H9 (cell line): ENCODE results near the gene PCDH9. TPM values are rescaled to one million over a fixed set of nuclear protein-coding genes. Genes with fewer than 3 reads are reported as not detected.

ENCODE experiments used
- DNase-seq: peaks from one replicate; pipeline ENCODE4 v3.0.0-alpha.2; 2017
- H2AFZ ChIP-seq: one replicate; pipeline ENCODE4 v1.6.1; 2013; ENCODE audit warnings: mild to moderate bottlenecking, low read length, control low read depth, moderate library complexity
- H2AK5ac ChIP-seq: 2 replicates; pipeline ENCODE4 v1.6.1; 2013; ENCODE audit warnings: low read length, control low read depth, mixed read lengths; ENCODE audit not compliant: insufficient read length
- H2BK120ac ChIP-seq: one replicate; pipeline ENCODE4 v1.6.1; 2013; ENCODE audit warnings: low read depth, mild to moderate bottlenecking, low read length, control low read depth, inconsistent platforms; ENCODE audit not compliant: poor library complexity, severe bottlenecking
- H2BK12ac ChIP-seq: 2 replicates; pipeline ENCODE4 v1.6.1; 2013; ENCODE audit warnings: low read length, control low read depth, mixed read lengths, low read depth; ENCODE audit not compliant: insufficient read length
- H2BK15ac ChIP-seq: 2 replicates; pipeline ENCODE4 v1.6.1; 2013; ENCODE audit warnings: low read depth, low read length, control low read depth
- H2BK20ac ChIP-seq: one replicate; pipeline ENCODE4 v1.6.1; 2013; ENCODE audit warnings: low read depth, mild to moderate bottlenecking, low read length, control low read depth, inconsistent platforms; ENCODE audit not compliant: poor library complexity, severe bottlenecking
- H2BK5ac ChIP-seq: 2 replicates; pipeline ENCODE4 v1.6.1; 2013; ENCODE audit warnings: low read length, control low read depth, mixed read lengths; ENCODE audit not compliant: insufficient read length
- H3K14ac ChIP-seq: 2 replicates; pipeline ENCODE4 v1.6.1; 2013; ENCODE audit warnings: low read length, control low read depth; ENCODE audit not compliant: insufficient read depth
- H3K18ac ChIP-seq: 2 replicates; pipeline ENCODE4 v1.6.1; 2013; ENCODE audit warnings: low read depth, mild to moderate bottlenecking, mixed read lengths, low read length, control low read depth; ENCODE audit not compliant: insufficient read length
- H3K23ac ChIP-seq: 2 replicates; pipeline ENCODE4 v1.6.1; 2013; ENCODE audit warnings: low read length, control low read depth, mixed read lengths, low read depth; ENCODE audit not compliant: insufficient read length
- H3K23me2 ChIP-seq: 2 replicates; pipeline ENCODE4 v1.6.1; 2013; ENCODE audit warnings: low read depth, mild to moderate bottlenecking, mixed read lengths, low read length, control low read depth; ENCODE audit not compliant: insufficient read length, poor library complexity, severe bottlenecking
- H3K27ac ChIP-seq: 2 replicates; pipeline ENCODE4 v1.5.1; 2013; ENCODE audit warnings: low read length, control low read depth, mixed read lengths, low read depth; ENCODE audit not compliant: insufficient read length
- H3K27me3 ChIP-seq: 2 replicates; pipeline ENCODE4 v1.6.1; 2013; ENCODE audit warnings: low read length, control low read depth, inconsistent platforms; ENCODE audit not compliant: insufficient read depth
- H3K4ac ChIP-seq: 2 replicates; pipeline ENCODE4 v1.6.1; 2013; ENCODE audit warnings: low read depth, mild to moderate bottlenecking, control low read depth, inconsistent platforms, low read length, moderate library complexity
- H3K4me1 ChIP-seq: 2 replicates; pipeline ENCODE4 v1.6.1; 2013; ENCODE audit warnings: low read length, control low read depth, inconsistent platforms; ENCODE audit not compliant: insufficient read depth
- H3K4me2 ChIP-seq: 2 replicates; pipeline ENCODE4 v1.6.1; 2013; ENCODE audit warnings: low read length, control low read depth, mixed read lengths; ENCODE audit not compliant: insufficient read length, insufficient read depth
- H3K56ac ChIP-seq: 2 replicates; pipeline ENCODE4 v1.6.1; 2013; ENCODE audit warnings: low read depth, mild to moderate bottlenecking, mixed read lengths, low read length, control low read depth; ENCODE audit not compliant: insufficient read length
- H3K79me1 ChIP-seq: 2 replicates; pipeline ENCODE4 v1.6.1; 2013; ENCODE audit warnings: low read depth, mild to moderate bottlenecking, moderate library complexity, low read length, control low read depth, inconsistent platforms; ENCODE audit not compliant: insufficient read depth, poor library complexity, severe bottlenecking
- H3K79me2 ChIP-seq: 2 replicates; pipeline ENCODE4 v1.6.1; 2013; ENCODE audit warnings: low read length, control low read depth, inconsistent platforms; ENCODE audit not compliant: insufficient read depth
- H3K9ac ChIP-seq: 2 replicates; pipeline ENCODE4 v1.6.1; 2013; ENCODE audit warnings: low read length, control low read depth, mixed read lengths; ENCODE audit not compliant: insufficient read length; ENCODE audit errors: extremely low read depth
- H3K9me3 ChIP-seq: one replicate; pipeline ENCODE4 v1.6.1; 2013; ENCODE audit warnings: low read depth, low read length, inconsistent platforms; ENCODE audit not compliant: control insufficient read depth
- H3T11ph ChIP-seq: one replicate; pipeline ENCODE4 v1.6.1; 2013; ENCODE audit warnings: mild to moderate bottlenecking, low read length, control low read depth, inconsistent platforms
- H4K20me1 ChIP-seq: one replicate; pipeline ENCODE4 v1.6.1; 2013; ENCODE audit not compliant: control insufficient read depth, insufficient read length, insufficient read depth
- H4K5ac ChIP-seq: 2 replicates; pipeline ENCODE4 v1.6.1; 2013; ENCODE audit warnings: low read depth, mild to moderate bottlenecking, mixed read lengths, low read length, control low read depth; ENCODE audit not compliant: insufficient read length
- H4K8ac ChIP-seq: replicated peaks from 2 replicates; pipeline ENCODE4 v1.6.1; 2013; ENCODE audit warnings: low read length, control low read depth, mixed read lengths, low read depth; ENCODE audit not compliant: insufficient read length
- H4K91ac ChIP-seq: 2 replicates; pipeline ENCODE4 v1.6.1; 2013; ENCODE audit warnings: low read depth, mild to moderate bottlenecking, moderate library complexity, mixed read lengths, low read length, control low read depth; ENCODE audit not compliant: insufficient read length
- H3K27ac Mint-ChIP-seq, 3 experiments: 2 replicates in 2 of 3; 3 replicates in 1 of 3; pipeline ENCODE4 v1.8.0; 2020 to 2021; ENCODE audit warnings: mixed read lengths in 3 of 3, mild to moderate bottlenecking in 1 of 3, moderate library complexity in 1 of 3
- H3K27me3 Mint-ChIP-seq: 2 replicates; pipeline ENCODE4 v1.8.0; 2021; ENCODE audit warnings: low read depth, mild to moderate bottlenecking, moderate library complexity, mixed read lengths
- H3K36me3 Mint-ChIP-seq, 3 experiments: 2 replicates in 2 of 3; 3 replicates in 1 of 3; pipeline ENCODE4 v1.8.0; 2020 to 2021; ENCODE audit warnings: low read depth in 3 of 3, mixed read lengths in 3 of 3; ENCODE audit not compliant: insufficient read depth in 1 of 3
- H3K4me1 Mint-ChIP-seq, 2 experiments: 2 replicates each; pipeline ENCODE4 v1.8.0; 2020; ENCODE audit warnings: mixed read lengths in 2 of 2
- H3K4me3 Mint-ChIP-seq, 2 experiments: 2 replicates in 1 of 2; 3 replicates in 1 of 2; pipeline ENCODE4 v1.8.0; 2020 to 2021; ENCODE audit warnings: mild to moderate bottlenecking in 2 of 2, mixed read lengths in 2 of 2, moderate library complexity in 1 of 2
- H3K9me3 Mint-ChIP-seq, 2 experiments: 2 replicates in 1 of 2; 3 replicates in 1 of 2; pipeline ENCODE4 v1.8.0; 2020; ENCODE audit warnings: mild to moderate bottlenecking in 2 of 2, mixed read lengths in 2 of 2, moderate library complexity in 1 of 2
- CTCF ChIP-seq: fragments of 200-600 bp; sonication (generic); conservative IDR thresholded peaks from 3 replicates; pipeline ENCODE4 v1.8.0; 2021; ENCODE audit warnings: antibody characterized with exemption, mild to moderate bottlenecking
- WGBS: extraction: QIAGEN DNeasy Blood & Tissue Kit; methylation state at CpG from one replicate; pipeline ENCODE4 v1.1.7; 2013; ENCODE audit warnings: missing lambda C conversion rate, low lambda C conversion rate, mixed read lengths; ENCODE audit not compliant: insufficient read length; ENCODE audit errors: extremely low coverage; 5-methylcytosine and 5-hydroxymethylcytosine counted together
- total RNA-seq: library from RNA; stranded (reverse); gene quantifications from 2 replicates; pipeline ENCODE4 v1.2.1, GENCODE V29; 2021

The PCDH9 gene
- total RNA-seq, 1 experiment from 2014 or later: 0.11 TPM

GRCh38 chr13:66911411-66911939 is 318.7 kb downstream of the PCDH9 start:
- Mint-ChIP-seq H3K27ac (no peak overlapping the region), H3K9me3 (no peaks in the 10 kb centered on the region), H3K36me3 (no peaks in the 10 kb centered on the region), H3K4me1 (no peaks in the 10 kb centered on the region; a peak in 1 of 4 replicates), H3K4me3 (no peak overlapping the region), H3K27me3 (no peaks in the 10 kb centered on the region)
- no peaks in the 10 kb centered on the region for H3K9me3 ChIP-seq
- no peak overlapping the region for H3K18ac ChIP-seq
- no peak overlapping the region for H3K14ac ChIP-seq
- no peak overlapping the region for H3K27ac ChIP-seq
- no peak overlapping the region for H3K23ac ChIP-seq
- H3K4me2 ChIP-seq: no peak overlapping the region
- no peak overlapping the region for H3K9ac ChIP-seq
- no peak overlapping the region for H3T11ph ChIP-seq
- H2BK15ac ChIP-seq: no peak overlapping the region
- H2BK120ac ChIP-seq: no peak overlapping the region
- H3K56ac ChIP-seq: no peak overlapping the region
- H3K23me2 ChIP-seq: no peaks in the 10 kb centered on the region
- no peak overlapping the region for H2BK20ac ChIP-seq
- H3K4me1 ChIP-seq: no peaks in the 10 kb centered on the region
- H2AK5ac ChIP-seq: no peak overlapping the region
- no peak overlapping the region for H2BK12ac ChIP-seq
- H4K8ac ChIP-seq: no peak overlapping the region
- no peaks in the 10 kb centered on the region for H3K79me1 ChIP-seq
- H4K5ac ChIP-seq: no peak overlapping the region
- no peak overlapping the region for H3K4ac ChIP-seq
- no peak for DNase-seq
- no peak overlapping the region for H2BK5ac ChIP-seq
- H4K20me1 ChIP-seq: no peaks in the 10 kb centered on the region
- no peaks in the 10 kb centered on the region for H3K79me2 ChIP-seq
- WGBS: no CpG with 5 or more reads among the region's 4 CpGs
- H4K91ac ChIP-seq: no peak overlapping the region
- H2AFZ ChIP-seq: no peak overlapping the region
- no peak for TF ChIP-seq CTCF
- no peaks in the 10 kb centered on the region for H3K27me3 ChIP-seq
